ENCODE data around the gene HMGXB4.

HMGXB4 gene

DNA sequence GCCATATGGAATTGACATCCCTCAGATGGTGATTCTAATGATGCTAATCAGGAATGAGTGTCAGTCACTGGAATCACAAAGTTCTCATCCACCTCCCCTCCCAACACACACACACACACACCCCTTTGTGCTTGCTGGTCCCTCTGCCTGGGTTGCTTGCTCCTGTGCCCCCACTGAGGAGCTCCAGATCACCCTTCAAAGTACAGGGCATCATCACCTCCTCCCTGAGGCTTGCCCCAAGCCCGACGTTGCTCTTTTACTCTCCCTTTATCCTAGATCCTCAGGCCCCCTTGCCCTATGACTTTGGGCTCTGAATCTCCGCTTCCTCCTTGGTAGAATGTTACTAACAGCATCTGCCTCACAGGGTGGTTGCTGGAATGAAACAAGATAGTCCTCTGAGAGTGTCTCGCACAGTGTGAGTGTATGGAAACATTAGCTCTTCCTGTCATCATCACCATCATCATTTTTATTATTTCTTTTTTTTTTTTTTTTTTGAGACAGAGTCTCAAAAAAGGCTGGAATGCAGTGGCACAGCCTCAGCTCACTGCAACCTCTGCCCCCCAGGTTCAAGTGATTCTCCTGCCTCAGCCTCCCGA is 45.8 kb downstream of the HMGXB4 start:
- H3K27ac ChIP-seq, result no peak overlapping the region
- TF ChIP-seq, protein P1, sequence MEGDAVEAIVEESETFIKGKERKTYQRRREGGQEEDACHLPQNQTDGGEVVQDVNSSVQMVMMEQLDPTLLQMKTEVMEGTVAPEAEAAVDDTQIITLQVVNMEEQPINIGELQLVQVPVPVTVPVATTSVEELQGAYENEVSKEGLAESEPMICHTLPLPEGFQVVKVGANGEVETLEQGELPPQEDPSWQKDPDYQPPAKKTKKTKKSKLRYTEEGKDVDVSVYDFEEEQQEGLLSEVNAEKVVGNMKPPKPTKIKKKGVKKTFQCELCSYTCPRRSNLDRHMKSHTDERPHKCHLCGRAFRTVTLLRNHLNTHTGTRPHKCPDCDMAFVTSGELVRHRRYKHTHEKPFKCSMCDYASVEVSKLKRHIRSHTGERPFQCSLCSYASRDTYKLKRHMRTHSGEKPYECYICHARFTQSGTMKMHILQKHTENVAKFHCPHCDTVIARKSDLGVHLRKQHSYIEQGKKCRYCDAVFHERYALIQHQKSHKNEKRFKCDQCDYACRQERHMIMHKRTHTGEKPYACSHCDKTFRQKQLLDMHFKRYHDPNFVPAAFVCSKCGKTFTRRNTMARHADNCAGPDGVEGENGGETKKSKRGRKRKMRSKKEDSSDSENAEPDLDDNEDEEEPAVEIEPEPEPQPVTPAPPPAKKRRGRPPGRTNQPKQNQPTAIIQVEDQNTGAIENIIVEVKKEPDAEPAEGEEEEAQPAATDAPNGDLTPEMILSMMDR (IDR thresholded peaks at IDR 0.05), result no peak
- DNase-seq (ENCODE audit: low spot score), result no peak
- H3K4me3 ChIP-seq, result no peak overlapping the region

DNA sequence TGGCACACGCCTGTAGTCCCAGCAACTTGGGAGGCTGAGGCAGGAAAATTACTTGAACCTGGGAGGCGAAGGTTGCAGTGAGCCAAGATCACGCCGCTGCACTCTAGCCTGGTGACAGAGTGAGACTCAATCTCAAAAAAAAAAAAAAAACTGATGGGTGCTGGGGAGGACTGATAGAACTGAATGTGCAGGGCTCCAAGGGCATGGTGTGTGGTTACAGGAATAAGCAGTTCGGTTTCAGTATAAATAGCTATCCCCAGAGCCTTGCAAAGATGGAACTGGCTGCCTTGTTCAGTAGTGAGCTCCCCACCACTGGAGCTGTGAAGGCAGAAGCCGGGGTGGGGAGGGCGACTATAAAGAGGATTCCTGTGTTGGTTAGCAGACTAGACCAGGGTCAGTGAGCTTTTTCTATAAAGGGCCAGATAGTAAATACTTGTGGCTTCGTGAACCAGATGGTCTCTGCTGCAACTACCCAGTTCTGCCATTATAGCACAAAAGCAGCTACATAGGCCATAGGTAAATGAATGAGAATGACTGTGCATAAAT is 48.3 kb downstream of the HMGXB4 start:
- no peak for DNase-seq (ENCODE audit: low spot score)
- H3K27ac ChIP-seq, result no peak overlapping the region
- H3K4me3 ChIP-seq, result no peak overlapping the region
- TF ChIP-seq, protein P1 (IDR thresholded peaks at IDR 0.05), result no peak

DNA sequence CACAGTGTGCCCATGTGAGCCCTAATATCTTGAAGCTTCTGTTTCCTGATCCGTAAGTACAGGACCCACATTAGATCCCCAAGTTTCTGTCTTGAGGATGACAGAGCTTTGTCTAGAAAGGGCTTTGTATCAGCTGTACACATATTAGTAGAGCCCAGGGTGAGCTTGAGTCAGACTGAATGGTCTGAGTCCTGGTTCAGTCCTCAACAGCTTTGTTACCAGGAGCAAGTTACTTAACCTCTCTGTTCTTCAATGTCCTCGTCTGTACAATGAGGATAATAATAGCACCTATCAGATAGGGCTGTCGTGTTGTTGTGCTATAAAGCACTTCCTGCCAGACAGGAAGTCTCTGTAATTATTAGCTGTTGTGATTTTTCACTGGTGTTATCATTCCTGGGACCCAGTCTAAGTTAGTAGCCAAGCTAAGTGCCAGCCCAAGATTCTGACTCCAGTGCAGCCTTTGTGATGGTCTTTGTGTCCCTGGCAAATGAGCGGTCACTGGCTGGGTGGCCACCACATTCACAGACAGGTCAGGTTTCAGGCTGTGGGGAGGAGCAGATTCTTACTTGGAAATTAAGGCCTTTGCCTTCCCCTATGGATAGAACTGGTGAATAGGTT is 49.2 kb downstream of the HMGXB4 start:
- Histone ChIP-seq H3K27ac (no peak overlapping the region), H3K4me3 (no peak overlapping the region)
- TF ChIP-seq, protein P1 (IDR thresholded peaks at IDR 0.05), result no peak
- no peak for DNase-seq (ENCODE audit: low spot score)

DNA sequence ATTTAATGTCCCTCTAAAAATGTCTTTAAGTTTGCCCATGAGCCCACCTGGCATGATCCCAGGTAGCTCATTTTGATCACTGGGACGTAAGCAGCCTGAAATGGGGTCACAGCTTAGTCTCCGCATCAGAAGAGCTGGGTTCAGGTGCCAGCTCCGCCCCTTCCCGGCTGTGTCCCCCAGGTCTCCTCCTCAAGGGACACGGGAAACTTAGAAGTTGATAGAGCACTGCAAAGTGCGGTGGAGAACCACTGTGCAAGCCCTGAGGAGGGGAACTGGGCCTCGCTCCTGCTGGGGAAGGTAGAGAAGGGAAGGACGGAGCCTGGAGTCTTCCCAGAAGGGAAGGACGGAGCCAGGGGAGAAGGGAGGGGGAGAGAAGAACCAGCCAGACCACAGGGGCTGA is 50.1 kb downstream of the HMGXB4 start:
- no peak overlapping the region for H3K4me3 ChIP-seq
- no peak for DNase-seq (ENCODE audit: low spot score)
- no peak overlapping the region for H3K27ac ChIP-seq
- TF ChIP-seq, protein P1 (IDR thresholded peaks at IDR 0.05), result no peak

DNA sequence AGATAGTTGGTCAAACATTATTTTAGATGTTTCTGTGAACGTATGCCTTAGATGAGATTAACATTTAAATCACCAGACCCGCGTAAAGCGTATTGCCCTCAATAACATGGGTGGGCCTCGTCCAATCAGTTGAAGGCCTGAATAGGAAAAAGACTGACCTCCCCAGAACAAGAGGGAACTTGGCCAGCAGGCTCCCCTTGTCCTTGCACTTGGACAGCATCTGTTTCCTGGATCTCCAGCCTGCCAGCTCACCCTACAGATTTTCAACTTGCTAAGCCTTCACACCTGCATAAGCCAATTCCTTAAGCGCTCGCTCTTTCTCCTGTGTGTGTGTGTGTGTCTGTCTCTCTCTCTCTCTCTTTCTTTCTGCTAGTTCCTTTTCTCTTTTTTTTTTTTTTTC is 50.6 kb downstream of the HMGXB4 start:
- DNase-seq (ENCODE audit: low spot score), result no peak
- TF ChIP-seq, protein P1 (IDR thresholded peaks at IDR 0.05), result no peak
- H3K4me3 ChIP-seq, result no peak overlapping the region
- no peak overlapping the region for H3K27ac ChIP-seq

DNA sequence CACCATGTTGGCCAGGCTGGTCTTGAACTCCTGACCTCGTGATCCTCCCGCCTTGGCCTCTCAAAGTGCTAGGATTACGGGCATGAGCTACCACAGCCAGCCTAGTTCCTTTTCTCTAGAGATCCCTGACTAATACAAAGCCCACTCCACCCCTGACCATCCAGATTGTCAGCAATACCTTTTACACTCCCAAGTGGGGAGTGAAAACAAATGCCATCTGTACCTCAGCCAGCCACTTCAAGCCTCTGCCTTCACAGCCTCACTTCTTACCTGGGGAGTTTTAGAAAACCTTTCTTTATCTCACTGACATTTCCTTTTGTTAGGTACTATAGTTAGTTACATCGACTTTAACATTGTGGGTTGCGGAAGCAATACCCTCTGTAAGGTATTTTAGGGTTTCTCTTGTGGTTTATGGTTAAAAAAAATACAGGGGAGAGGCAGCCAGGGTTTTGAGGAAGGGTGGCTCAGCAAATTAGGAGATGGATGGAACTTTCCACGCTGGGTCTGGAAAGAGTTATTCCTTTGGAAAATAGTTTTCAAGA is 51.3 kb downstream of the HMGXB4 start:
- Histone ChIP-seq H3K4me3 (no peak overlapping the region), H3K27ac (no peak overlapping the region)
- TF ChIP-seq, protein P1 (IDR thresholded peaks at IDR 0.05), result no peak
- DNase-seq (ENCODE audit: low spot score), result no peak
